HG03039 (cell line): ENCODE results near the gene PSMA7.

ENCODE experiments used
- ATAC-seq: cut with Tn5 transposase; IDR thresholded peaks from one replicate; pipeline ENCODE4 v1.9.1; 2021; ENCODE audit warnings: mild to moderate bottlenecking, moderate library complexity; ENCODE audit not compliant: unreplicated experiment

PSMA7 gene

DNA sequence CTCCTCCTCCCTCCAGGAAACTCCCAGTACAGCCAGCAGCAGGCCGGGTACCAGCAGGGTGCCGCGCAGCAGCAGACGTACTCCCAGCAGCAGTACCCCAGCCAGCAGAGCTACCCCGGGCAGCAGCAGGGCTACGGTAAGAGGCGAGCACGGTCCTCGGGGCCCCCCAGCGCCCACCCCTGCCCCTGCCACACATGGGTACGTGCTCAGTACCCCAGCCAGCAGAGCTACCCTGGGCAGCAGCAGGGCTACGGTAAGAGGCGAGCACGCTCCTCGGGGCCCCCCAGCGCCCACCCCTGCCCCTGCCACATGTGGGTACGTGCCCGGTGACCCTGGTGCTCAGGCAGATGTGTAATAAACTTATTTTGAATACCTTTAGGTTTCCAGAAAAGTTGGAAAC, 29.5 kb upstream of the PSMA7 start:
- no peak for ATAC-seq

DNA sequence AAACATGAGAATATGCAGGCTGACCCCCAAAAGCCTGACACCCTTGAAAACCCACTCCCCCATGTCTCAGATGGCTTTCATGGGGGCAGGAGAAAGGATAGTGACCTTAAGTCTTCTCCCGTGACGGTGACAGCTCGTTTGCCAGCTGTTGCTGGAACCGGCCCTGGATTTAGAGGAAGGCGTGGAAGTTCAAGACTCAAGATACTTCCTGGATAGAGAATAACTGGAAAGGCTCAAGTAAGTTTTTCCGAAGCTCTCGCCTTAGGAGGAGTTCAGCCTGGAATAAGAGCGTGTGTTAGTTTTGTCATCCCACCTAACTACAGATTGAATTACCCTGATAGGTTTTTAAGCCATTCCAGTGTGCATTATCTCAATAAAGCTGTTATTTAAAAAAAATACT, 28.1 kb upstream of the PSMA7 start:
- ATAC-seq: no peak

DNA sequence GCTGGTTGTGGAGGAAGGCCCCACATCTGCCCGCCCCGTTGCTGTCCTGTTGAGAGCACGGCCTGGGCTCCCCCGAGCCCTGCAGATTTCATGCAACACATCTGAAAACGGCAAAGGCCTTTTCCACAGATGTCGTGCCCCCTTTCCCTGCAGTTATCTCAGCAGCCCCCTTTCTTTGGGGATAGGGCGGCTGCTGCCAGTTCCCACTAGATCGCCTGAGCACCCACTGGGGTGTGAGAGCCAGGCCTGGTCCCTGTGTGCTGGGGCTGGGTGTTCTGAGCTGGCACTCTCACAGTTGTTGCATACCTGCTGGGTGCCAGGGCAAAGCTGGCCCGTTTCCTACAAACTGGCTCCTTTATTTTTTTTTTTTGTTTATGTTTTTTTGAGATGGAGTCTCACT, 27.3 kb upstream of the PSMA7 start:
- no peak for ATAC-seq

DNA sequence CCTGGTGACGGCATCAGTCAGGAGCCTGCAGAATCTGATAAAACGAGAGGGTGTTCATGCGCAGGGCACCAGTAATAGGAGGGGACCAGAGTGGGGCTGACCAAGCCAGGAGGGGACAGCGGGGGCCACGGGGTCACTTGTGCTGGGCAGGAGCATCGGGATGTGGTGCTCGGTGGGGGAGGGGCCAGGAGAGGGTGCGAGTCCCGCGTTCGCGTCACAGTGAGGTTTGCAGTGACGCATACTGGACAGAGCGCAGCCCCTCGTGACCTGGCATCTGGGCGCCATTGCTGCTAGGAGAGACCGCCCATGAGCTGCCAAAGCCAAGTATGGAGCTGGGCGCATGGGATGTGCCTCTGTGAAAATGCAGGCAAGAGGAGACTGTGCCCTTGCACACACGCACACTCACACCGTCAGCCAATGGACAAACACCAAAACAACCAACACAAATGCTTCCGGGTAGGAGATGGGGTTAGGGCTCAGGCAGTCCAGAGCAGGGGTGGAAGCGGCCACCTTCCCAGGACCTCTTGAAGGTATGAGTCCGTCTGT, 25.8 kb upstream of the PSMA7 start:
- ATAC-seq: no peak

DNA sequence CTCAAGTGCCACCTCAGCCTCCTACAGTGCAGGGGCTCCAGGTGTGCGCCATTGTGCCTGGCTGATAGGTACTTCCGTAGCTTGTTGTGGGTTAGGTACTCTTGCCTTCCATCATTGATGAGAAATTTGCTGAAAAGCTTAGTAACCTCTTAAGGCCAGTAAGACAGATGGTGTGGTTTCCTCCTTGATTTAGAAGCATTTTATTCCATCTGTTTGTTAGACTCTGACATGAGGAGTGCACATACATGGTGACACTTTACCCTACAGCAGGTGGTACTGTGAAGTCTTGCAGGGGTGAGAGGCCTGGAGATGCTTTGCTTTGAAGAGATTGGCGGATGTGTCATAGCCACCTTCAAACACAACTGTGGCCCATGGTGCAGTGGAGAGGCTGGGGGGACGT, 24.9 kb upstream of the PSMA7 start:
- no peak for ATAC-seq

DNA sequence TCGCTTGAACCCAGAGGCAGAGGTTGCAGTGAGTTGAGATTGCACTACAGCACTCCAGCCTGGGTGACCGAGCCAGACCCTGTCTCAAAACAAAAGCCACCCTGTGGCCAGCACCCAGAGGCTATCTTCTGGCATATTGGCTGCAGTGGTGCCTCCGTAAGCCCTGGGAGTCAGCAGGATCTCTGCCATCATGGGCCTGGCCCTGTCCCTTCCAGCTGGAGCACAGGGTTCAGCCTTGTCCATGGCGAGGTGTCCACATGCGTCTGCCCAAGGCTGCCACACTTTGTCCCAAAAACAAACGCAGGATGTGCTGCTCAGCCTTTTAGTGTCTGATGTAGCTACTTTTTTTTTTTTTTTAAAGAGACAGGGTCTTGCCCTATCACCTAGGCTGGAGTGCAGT, 24.3 kb upstream of the PSMA7 start:
- no peak for ATAC-seq

DNA sequence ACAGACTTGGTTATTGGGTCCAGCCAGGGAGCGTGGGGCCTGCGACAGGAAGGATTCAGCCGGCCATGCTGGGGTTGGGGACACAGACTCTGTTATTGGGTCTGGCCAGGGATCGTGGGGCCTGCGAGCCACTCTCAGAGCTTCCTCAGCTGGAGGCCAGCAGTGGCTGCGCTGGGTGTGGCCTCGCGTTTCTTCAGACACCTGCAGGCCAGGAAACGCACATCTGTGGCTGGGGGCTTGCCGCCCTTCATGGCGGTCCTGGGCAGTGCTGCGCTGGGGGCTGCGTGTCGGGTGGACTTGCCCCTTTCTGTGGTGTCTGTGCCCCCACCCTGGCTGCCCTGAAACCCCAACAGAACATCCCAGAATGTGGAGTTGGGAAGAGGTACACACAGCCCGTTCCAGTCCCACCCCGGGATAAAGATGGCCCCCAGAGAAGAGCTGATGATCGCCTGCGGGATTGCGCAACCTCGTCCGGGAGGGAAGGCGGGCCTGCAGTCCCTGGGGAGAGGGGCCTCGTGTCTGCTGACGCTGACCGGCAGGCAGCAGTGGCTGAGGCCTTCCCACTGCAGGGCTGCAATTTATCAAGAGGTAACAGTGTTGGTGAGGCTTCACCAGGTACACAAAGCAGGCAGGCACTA, 22.7 kb upstream of the PSMA7 start:
- no peak for ATAC-seq

DNA sequence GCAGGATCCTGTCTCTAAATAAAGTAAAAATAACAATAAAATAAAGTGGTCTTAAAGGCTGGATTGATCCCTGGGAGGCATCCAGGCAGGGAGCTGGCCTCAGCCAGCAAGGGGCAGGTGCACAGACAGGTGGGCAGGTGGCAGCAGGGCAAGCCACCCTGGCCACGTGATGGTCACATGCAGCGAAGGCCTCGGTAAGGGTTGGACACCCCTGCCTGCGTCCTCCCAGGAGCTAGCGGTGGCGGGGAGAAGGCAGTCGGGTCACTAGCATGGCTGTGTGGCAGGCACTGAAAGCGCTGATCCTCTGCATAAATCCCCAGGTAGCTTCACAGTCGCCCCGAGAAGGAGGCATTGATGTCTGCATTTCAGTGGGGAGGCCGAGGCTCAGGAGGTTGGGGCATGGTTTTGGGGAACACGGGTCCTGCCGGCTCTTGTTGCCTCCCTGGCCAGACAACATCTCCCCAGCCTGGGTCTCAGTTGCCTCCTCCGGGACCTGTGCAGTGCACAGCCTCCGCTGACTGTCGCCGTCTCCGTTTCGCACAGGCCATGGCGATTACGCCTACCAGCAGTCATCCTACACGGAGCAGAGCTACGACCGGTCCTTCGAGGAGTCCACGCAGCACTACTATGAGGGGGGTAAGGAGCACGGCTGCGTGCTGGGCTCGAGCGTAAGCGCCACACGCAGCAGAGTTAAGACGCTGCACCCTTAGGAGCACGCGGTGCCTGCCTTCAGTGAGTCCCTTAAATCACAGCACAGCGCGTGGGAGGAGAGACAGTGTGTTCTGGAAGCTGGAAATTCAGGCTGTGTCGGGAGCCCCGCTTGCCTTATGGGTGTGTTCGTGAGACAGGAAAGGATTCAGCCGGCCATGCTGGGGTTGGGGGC, 21.9 kb upstream of the PSMA7 start:
- ATAC-seq: no peak

DNA sequence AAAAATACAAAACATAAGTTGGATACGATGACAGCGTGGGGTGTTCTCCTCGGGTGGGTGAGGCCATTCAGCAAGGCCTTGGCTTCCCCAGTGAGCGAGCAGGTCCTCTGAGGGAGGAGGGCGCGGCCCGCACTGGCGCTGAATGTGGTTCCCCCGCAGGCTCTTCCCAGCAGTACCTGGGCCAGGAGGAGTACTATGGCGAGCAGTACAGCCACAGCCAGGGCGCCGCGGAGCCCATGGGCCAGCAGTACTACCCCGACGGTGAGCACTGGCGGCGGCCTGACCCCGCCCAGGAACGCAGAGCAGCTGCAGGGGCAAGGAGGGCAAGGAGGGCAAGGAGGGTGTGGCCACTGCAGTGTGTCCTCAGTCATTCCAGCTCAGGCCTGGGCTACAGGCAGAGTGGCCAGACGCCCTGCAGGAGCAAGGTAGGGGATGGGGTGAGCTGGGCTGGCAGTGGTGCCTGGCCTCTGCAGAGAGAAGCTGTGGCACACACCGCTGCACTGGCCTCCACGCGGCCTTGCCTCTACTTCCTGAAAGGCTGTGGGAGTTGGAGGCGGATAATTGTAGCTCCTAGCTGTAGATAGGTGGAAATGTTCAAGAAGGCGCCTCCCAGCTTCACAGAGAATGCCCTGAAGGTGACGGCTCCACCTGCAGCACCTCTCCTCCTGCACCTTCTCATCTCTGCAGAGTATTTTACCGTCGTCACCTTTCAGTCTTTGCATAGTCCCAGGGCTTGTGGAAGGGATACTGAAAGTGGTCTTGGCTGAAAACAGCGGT, 21.0 kb upstream of the PSMA7 start:
- no peak for ATAC-seq

DNA sequence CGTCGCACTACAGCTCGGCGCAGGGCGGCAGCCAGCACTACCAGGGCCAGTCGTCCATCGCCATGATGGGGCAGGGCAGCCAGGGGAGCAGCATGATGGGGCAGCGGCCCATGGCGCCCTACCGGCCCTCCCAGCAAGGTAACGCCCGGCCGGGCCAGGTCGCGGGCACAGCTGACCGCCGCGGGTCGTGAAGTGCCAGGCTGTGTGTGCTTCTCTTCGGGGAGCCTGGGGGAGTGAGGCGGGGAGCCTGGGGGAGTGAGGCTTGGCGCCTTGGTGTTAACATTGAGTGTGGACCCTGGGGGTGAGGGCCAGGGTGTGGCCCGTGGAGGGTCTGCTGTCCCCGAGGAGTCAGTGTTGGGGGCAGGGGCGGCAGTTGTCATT, 20.3 kb upstream of the PSMA7 start:
- ATAC-seq: no peak

DNA sequence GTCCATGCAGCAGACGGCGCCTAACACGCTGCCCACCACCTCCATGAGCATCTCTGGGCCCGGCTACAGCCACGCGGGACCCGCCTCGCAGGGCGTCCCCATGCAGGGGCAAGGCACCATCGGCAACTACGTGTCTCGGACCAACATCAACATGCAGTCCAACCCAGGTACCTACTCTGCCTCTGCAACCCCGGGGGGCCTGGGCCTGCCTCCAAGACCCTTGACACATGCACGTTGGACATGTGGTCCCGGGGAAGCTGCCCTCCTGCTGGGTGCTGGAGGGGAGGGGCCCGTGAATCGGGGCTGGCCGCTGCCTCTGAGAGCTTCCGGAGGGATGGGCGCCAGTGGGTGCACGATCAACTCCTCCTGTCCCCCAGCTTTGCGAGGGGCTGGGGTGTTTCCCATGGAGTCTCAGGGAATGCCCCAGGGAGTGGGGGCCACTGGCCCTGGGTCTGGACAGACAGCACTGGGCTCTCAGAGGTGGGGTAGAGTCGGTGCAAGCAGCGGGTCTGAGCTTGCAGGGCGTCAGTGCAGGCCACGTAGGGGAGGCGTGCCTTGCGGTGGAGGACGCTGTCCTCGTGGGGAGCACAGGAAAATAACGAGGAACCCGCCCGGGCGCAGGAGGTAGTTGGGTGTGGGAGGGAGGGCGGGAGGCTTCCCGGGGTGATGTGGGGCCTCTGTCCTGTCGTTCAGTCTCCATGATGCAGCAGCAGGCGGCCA, 19.7 kb upstream of the PSMA7 start:
- no peak for ATAC-seq

DNA sequence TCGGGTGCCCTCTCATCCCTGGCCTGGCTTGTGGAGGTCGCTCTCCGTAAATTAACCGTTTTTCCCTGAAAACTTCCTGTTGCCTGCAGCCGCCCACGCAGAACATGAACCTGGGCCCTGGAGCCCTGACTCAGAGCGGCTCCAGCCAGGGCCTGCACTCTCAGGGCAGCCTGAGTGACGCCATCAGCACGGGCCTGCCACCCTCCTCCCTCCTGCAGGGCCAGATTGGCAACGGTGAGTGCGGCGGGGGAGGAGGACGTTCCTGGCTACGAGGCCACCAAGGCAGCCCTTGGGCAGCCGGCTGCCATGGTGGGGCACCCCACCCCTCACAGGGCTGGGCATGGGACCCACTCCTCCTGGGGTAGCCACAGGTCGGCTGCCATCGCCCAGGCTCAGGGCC, 18.2 kb upstream of the PSMA7 start:
- no peak for ATAC-seq

DNA sequence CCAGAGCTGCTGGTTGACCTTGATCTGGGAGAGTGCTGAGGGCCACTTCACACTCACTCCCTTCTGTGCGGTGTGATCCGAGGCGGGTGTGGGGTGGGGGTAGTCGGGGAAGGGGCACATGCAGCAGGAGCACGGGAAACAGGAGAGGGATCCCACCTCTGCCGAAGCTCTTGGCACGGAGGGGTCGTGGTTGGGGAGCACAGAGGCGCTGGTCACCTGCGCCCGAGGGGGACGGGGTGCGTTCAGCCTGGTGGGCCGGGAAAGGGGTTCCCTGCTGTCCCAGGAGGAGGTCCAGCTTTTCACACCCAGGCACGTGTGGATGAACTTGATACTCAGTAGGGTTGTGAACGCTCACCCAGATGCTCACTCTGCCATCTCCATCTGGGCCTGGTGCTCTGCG, 17.7 kb upstream of the PSMA7 start:
- ATAC-seq: no peak

DNA sequence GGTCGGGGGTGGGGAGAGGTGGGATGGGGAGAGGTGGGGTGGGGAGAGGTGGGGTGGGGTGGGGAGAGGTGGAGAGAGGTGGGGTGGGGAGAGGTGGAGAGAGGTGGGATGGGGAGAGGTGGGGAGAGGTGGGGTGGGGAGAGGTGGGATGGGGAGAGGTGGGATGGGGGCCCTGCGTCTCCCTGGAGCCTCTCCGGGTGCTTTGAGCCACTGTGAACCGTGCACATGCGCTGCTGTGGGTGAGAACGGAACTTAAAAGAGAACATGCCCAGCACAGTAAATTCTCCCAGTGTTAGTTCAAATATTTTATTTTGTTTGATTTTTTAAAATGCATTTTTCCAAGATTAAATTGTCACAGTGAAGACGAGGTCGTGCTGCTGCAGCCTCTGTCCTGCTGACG, 17.1 kb upstream of the PSMA7 start:
- ATAC-seq: no peak

DNA sequence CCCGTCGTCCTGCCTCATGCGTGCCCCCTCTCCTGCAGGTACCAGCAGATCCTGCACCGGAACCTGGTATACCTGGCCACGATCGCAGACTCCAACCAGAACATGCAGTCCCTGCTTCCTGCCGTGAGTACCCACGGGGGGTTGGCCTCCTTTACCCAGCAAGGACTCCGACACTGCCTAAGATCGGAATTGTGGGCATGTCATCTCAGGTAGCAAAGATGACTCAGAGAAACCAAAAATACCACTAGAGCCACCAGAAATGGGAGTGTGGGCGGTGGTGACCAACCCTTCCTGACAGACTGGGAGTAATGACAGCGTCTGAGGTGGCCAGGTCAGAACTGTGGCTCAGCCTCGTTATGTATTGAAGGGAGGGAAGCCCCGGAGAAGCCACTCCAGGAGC, 16.6 kb upstream of the PSMA7 start:
- ATAC-seq: no peak

DNA sequence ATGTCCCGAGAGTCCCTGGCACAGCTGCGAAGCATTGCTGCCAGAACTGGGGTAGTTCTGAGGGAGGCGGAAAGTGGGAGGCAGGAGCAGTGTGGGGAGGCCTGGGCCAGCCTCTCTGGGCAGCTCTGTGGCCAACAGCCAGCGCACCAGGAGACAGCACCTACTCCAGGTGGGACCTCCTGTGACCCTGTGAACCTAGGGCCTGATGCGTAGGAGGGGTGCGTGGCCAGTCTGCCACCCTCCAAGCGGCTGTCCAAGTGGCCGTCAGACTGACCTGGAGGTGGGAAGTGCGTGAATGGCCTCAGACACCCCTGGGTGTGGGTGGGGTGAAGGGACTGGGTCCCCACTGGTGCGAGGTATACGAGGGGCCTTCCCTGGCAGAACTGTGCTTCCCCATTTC, 15.9 kb upstream of the PSMA7 start:
- ATAC-seq: no peak

DNA sequence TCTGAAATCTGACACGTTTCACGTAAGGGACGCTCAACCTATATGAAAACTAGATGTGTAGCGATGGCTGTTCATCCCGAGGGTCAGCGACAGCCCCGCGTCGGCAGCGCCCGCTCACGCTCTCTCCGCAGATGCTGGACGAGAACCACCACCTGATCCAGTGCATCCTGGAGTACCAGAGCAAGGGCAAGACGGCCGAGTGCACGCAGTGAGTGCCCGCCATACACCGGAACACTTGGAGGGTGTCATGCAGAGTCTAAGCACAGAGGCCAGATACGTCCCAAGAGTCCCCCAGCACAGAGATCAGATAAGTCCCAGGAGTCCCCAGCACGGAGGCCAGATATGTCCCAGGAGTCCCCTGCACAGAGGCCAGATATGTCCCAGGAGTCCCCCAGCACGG, 15.3 kb upstream of the PSMA7 start:
- ATAC-seq: no peak

DNA sequence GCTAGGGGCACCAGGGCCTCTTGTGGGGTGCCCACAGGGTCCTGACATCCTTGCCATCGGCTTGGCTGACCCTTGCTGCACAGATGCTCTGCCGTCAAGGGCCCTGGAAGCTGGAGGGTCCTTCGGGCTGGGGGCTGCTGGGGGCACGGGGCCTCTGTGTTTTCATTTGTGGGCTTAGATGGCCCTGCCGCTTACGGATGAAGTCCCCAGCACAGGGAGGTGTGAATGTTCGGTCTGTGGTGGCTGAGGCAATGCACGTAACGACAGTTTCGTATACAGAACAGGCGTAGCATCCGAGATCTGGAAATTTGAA, 14.8 kb upstream of the PSMA7 start:
- ATAC-seq: no peak

DNA sequence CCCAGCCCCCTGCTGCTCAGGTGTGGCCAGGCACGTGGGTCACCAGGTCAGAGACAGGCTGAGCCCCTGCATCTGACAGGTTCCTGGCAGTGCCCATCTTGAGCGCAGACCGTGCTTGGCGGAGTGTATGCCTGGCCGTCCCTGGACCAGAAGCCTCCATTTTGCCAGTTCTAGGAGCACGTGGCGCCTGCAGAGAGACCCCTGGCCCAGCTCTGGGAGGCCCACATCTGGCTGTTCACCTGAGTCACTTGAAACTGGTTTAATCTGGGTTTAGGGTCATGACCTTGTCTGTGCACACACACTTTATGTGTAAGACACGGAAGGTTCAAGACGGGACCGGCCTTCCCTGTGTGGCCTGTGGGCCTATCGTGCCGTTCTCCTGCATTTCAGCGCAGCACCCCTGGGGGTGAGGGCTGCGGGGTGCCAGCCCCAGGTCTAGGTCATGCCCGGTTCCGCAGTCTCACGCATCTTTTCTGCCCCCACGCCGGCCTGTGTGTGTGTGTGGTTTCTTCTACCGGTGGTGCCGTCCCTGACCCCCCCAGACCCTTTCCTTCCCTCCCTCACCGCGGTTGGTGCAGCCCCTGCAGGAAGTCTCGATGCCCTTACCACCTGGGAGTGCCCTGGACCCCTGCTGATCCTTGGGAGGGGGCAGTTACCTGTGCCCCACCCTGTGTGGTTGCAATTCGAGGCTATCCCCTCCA, 14.3 kb upstream of the PSMA7 start:
- no peak for ATAC-seq

DNA sequence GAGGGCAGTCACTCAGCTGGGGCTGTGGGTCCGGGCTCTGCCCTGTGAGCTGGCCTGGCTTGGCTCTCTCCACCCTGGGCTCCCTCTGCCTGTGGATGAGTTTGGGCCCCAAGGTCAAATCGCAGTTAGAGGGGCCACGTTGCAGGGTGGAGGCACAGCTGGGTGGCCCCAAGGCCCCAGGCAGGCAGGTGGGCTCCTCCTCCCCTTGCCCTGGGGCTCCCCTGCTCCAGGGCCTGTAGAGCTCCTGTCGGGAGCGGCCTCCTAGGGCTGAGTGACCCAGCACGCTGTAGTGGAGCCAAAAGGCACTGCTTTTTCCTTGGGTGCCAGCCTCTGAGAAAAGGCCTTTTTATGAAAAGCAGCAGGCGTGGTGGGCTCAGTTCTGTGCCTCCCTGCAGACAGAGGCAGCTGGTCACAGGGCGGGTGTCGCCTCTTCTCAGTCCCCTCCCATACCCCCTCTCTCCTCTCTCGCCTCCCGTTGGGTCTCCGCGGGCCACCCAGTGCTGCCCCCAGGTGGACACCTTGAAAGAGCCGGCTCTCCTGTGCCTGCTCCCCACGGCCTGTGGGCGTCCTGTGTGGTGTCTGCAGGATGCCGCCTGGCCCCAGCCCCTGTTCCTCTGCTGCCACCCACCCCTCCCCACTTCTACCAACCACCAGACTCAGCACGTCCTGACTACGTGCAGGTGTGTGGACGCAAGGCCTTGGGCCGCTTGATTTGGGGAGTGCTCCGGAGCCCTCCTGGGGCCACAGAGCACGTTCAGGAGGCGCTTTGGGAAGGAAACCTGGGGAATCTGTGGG, 13.6 kb upstream of the PSMA7 start:
- ATAC-seq: no peak
